ENCODE data around the gene GRID2. TPM values are rescaled to one million over a fixed set of nuclear protein-coding genes. Genes with fewer than 3 reads are reported as not detected.

GRID2 gene
- total RNA-seq, 1 donor from 2014 or later, result not detected

- TF ChIP-seq, protein P1, sequence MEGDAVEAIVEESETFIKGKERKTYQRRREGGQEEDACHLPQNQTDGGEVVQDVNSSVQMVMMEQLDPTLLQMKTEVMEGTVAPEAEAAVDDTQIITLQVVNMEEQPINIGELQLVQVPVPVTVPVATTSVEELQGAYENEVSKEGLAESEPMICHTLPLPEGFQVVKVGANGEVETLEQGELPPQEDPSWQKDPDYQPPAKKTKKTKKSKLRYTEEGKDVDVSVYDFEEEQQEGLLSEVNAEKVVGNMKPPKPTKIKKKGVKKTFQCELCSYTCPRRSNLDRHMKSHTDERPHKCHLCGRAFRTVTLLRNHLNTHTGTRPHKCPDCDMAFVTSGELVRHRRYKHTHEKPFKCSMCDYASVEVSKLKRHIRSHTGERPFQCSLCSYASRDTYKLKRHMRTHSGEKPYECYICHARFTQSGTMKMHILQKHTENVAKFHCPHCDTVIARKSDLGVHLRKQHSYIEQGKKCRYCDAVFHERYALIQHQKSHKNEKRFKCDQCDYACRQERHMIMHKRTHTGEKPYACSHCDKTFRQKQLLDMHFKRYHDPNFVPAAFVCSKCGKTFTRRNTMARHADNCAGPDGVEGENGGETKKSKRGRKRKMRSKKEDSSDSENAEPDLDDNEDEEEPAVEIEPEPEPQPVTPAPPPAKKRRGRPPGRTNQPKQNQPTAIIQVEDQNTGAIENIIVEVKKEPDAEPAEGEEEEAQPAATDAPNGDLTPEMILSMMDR (IDR thresholded peaks at IDR 0.05), result no peak
- Histone ChIP-seq H3K27me3 (ENCODE audit: low read depth) (no peaks in the 10 kb centered on the region), H3K4me1 (no peaks in the 10 kb centered on the region), H3K4me3 (no peak overlapping the region), H3K27ac (no peak overlapping the region), H3K9me3 (no peaks in the 10 kb centered on the region), H3K36me3 (no peaks in the 10 kb centered on the region)
- no peak for ATAC-seq
- intact Hi-C loops (cut with DNase I), result no loop called here
- DNase-seq, result no peak
Measured at GRCh38 chr4:92636038-92636806, 332.5 kb downstream of the GRID2 start.

DNA sequence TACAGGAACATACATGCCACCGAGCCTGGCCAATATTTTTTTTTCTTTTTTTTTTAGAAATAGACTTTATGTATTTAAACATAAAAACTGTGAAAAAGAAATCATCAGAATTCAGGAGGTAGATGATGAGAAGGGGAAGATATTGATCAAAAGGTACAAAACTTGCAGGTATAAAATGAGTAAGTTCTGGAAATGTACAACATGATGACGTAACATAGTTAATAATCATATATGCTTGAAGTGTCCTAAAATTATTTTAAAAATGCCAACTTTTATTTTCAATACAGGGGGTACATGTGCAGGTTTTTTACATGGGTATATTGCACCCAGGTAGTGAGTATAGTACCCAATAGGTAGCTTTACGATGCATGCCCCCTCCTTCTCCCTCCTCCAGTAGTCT lies 337.6 kb downstream of the GRID2 start:
- no peaks in the 10 kb centered on the region for H3K9me3 ChIP-seq
- no peaks in the 10 kb centered on the region for H3K4me1 ChIP-seq
- TF ChIP-seq, protein P1 (IDR thresholded peaks at IDR 0.05), result no peak
- ATAC-seq (no peak), DNase-seq (no peak)
- H3K36me3 ChIP-seq, result no peaks in the 10 kb centered on the region
- no peak overlapping the region for H3K27ac ChIP-seq
- intact Hi-C loops (cut with DNase I), result no loop called here
- no peak overlapping the region for H3K4me3 ChIP-seq
- H3K27me3 ChIP-seq (ENCODE audit: low read depth), result no peaks in the 10 kb centered on the region

DNA sequence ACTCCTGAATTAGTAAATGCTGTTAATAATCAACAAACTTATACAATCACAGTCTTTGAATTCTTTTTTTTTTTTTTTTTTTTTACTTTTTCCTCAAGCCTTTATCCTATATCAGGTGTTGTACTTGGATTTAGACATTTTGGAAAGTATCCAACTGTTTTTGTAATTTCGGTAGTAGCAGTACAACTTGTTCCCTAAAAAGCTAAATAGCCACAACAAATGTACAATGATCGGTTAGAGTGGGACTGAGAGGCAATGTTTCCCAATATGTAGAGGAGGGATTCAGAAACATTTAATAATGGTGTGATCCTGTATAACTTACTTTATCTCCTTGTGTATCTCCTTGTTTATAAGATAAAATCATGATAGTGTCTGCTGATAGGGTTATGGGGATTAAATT lies 343.1 kb downstream of the GRID2 start:
- TF ChIP-seq, protein P1 (IDR thresholded peaks at IDR 0.05), result no peak
- H3K36me3 ChIP-seq, result no peaks in the 10 kb centered on the region
- H3K27ac ChIP-seq, result no peak overlapping the region
- intact Hi-C loops (cut with DNase I), result no loop called here
- H3K27me3 ChIP-seq (ENCODE audit: low read depth), result no peaks in the 10 kb centered on the region
- H3K4me3 ChIP-seq, result no peak overlapping the region
- DNase-seq, result no peak
- no peak for ATAC-seq
- no peaks in the 10 kb centered on the region for H3K9me3 ChIP-seq
- no peaks in the 10 kb centered on the region for H3K4me1 ChIP-seq

DNA sequence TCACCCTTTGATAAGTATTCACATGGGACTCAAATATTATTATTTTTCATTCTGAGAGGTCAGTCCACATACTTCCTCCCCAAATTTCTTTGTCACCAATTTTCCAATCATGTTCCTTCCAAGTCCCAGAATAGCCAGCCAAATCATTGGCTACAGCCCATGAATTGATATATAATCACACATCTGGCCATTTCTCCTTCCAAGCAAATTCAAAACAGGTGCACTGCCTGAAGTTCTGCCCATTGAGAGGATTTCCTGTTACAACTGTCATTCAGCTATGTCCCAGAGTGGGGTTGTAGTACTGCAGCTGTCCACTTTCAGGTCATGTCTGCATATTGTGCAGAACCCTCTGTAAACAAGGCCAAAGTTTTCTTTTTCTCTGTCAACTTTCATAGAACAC lies 347.8 kb downstream of the GRID2 start:
- intact Hi-C loops (cut with DNase I), result no loop called here
- TF ChIP-seq, protein P1 (IDR thresholded peaks at IDR 0.05), result no peak

DNA sequence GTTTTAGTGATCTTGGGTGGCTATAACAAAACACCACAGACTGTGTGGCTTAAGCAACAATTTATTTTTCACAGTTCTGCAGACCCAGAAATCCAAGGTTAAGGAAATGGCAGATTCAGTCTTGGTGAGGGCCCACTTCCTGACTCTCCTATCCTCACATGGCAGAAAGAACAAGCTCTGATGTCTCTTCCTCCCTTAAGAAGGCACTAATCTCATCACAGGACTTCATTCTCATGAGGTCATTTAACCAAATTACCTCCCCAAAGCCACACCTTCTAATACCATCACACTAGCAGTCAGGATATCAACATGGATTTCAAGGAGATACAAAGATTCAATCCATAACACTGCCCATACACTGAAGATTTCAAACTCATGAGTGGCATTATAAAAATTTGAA lies 350.3 kb downstream of the GRID2 start:
- no peaks in the 10 kb centered on the region for H3K27me3 ChIP-seq (ENCODE audit: low read depth)
- DNase-seq (no peak), ATAC-seq (no peak)
- no peak overlapping the region for H3K27ac ChIP-seq
- no peak overlapping the region for H3K4me3 ChIP-seq
- intact Hi-C loops (cut with DNase I), result no loop called here
- H3K9me3 ChIP-seq, result no peaks in the 10 kb centered on the region
- no peaks in the 10 kb centered on the region for H3K4me1 ChIP-seq
- TF ChIP-seq, protein P1 (IDR thresholded peaks at IDR 0.05), result no peak
- H3K36me3 ChIP-seq, result no peaks in the 10 kb centered on the region

More for the DNA sequence above, 347.8 kb downstream of the GRID2 start:
- ATAC-seq (no peak), DNase-seq (no peak)
- H3K4me1 ChIP-seq, result no peaks in the 10 kb centered on the region
- no peaks in the 10 kb centered on the region for H3K27me3 ChIP-seq (ENCODE audit: low read depth)
- H3K4me3 ChIP-seq, result no peak overlapping the region
- no peaks in the 10 kb centered on the region for H3K36me3 ChIP-seq
- H3K27ac ChIP-seq, result no peak overlapping the region
- H3K9me3 ChIP-seq, result no peaks in the 10 kb centered on the region

All from lower lobe of right lung (tissue), 2 donors.